ENCODE measurements around the gene REC114. TPM values are rescaled to one million over a fixed set of nuclear protein-coding genes. Genes with fewer than 3 reads are reported as not detected.

The REC114 gene
- total and polyA plus RNA-seq, 2 donors (not counting 3 experiments of a cell fraction or from before 2014, with no cell fraction given), result not detected

- Histone ChIP-seq H3K27me3 (ENCODE audit: control insufficient read depth in 2 of 2, insufficient read depth in 2 of 2, low read length in 2 of 2) (no peaks in the 10 kb centered on the region), H3K79me2 (ENCODE audit: control insufficient read depth, insufficient read depth, low read length) (no peaks in the 10 kb centered on the region), H3K4me2 (ENCODE audit: insufficient read depth, low read length) (no peak overlapping the region), H3K4me3 (replicated peaks in 1 of 3; ENCODE audit: insufficient read depth in 1 of 3, low read depth in 1 of 3, low read length in 3 of 3) (no peak overlapping the region), H3K9me1 (replicated peaks; ENCODE audit: control insufficient read depth, extremely low read depth, insufficient read depth, low read length) (no peaks in the 10 kb centered on the region), H3K9me3 (replicated peaks; ENCODE audit: control insufficient read depth, insufficient read depth, low read length) (no peaks in the 10 kb centered on the region), H3K36me3 (ENCODE audit: control insufficient read depth in 2 of 2, extremely low read depth in 1 of 2, insufficient read depth in 2 of 2, low read length in 2 of 2) (peaks cover 7 to 14% of the 10 kb centered on the region in 2 experiments), H3K4me1 (ENCODE audit: control insufficient read depth, extremely low read depth, insufficient read depth, low read length) (peaks cover 13% of the 10 kb centered on the region), H3K27ac (ENCODE audit: insufficient read depth, low read depth, low read length) (no peak overlapping the region), H2AFZ (ENCODE audit: low read depth, low read length) (no peak overlapping the region), H3K9ac (replicated peaks; ENCODE audit: extremely low read depth, insufficient read depth, low read length) (no peak overlapping the region), H4K20me1 (replicated peaks; ENCODE audit: control insufficient read depth, extremely low read depth, insufficient read depth, low read length) (no peaks in the 10 kb centered on the region)
- dilution Hi-C loops (cut with MboI; ENCODE audit: extremely low pct_ligation_motif_present, low sequenced_read_pairs), result no loop called here
- BruUV-seq (replicated peaks), result no TSS peak
- no peak for FAIRE-seq
- intact Hi-C loops (cut with micrococcal nuclease), result no loop called here
- ChIA-PET CTCF (no interaction called here), POLR2A (no interaction called here)
- no peak for DNase-seq (ENCODE audit: low read depth, low spot score)
- TF ChIP-seq, protein P1, sequence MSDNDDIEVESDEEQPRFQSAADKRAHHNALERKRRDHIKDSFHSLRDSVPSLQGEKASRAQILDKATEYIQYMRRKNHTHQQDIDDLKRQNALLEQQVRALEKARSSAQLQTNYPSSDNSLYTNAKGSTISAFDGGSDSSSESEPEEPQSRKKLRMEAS (IDR thresholded peaks at IDR 0.05; ENCODE audit: insufficient read depth, insufficient read length), result no peak
- TF ChIP-seq CTCF (IDR thresholded peaks at IDR 0.05; ENCODE audit: extremely low read depth in 1 of 2, insufficient read depth in 1 of 2, low read depth in 1 of 2, low read length in 2 of 2) (no peak), FOS (IDR thresholded peaks at IDR 0.05; ENCODE audit: borderline replicate concordance, insufficient read depth, low read length) (no peak), POLR2A (IDR thresholded peaks at IDR 0.05; ENCODE audit: low read depth, low read length) (no peak), EZH2 (IDR thresholded peaks at IDR 0.05; ENCODE audit: borderline replicate concordance, low read depth, low read length, severe bottlenecking) (no peak), MYC (IDR thresholded peaks at IDR 0.05; ENCODE audit: low read depth, low read length) (no peak), POLR2AphosphoS5 (IDR thresholded peaks at IDR 0.05; ENCODE audit: insufficient read depth, low read depth, low read length) (no peak), GATA2 (IDR thresholded peaks at IDR 0.05; ENCODE audit: insufficient read depth, insufficient read length, low read depth, low read length) (no peak), JUN (IDR thresholded peaks at IDR 0.05; ENCODE audit: borderline replicate concordance, insufficient read depth, insufficient read length, low read depth) (no peak)
These were observed 135.1 kb downstream of the REC114 start for GRCh38 chr15:73578026-73578425.
